Measurements from ENCODE around the gene GSTT2.
A peak's percentile ranks its signal among the peaks of the same experiment; 100 is the strongest.

GSTT2 gene

DNA sequence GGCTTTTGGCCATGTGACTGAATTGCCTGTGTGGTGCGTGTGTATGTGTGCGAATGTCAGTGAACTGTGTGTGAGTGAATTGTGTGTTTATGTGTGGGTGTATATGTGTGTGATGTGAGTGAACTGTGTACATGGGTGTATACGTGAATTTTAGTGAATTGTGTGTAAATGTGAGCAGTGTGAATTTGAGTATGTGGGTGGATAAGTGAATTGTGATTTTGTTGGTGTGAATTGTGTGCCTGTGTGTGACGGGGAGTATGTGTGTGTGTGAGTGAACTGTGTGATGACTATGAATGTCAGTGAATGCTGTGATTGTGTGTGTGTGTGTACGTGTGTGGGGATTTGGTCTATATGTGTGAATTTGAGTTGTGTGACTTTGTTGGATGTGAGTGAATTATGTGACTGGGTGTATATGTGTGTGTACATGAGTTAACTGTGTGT lies 9.7 kb upstream of the GSTT2 start (continued):
- TF ChIP-seq ZNF518A (tag by site-specific recombination; conservative IDR thresholded peaks at IDR 0.05; ENCODE audit: low read depth) (no peak), ZNF629 (tag by site-specific recombination; IDR thresholded peaks at IDR 0.05) (no peak), SCRT1 (tag by site-specific recombination; IDR thresholded peaks at IDR 0.05; ENCODE audit: borderline replicate concordance) (no peak), CTCF (tag by site-specific recombination; IDR thresholded peaks at IDR 0.05) (no peak), INSM2 (tag by site-specific recombination; IDR thresholded peaks at IDR 0.05) (no peak), ZNF302 (tag by site-specific recombination; IDR thresholded peaks at IDR 0.05; ENCODE audit: low read depth) (no peak), ZNF785 (tag by site-specific recombination; IDR thresholded peaks at IDR 0.05) (peak; percentile 11; the same call in 1 of the 2 replicates), KLF1 (tag by site-specific recombination; IDR thresholded peaks at IDR 0.05) (no peak), ZNF112 (tag by site-specific recombination; IDR thresholded peaks at IDR 0.05) (0 out of 2 replicates have a peak, but pooled peaks have one; percentile 5), PBX3 (CRISPR knock-in tag; IDR thresholded peaks at IDR 0.05) (no peak), ZNF18 (tag by site-specific recombination; IDR thresholded peaks at IDR 0.05) (peak; percentile 100)
- TF ChIP-seq, protein P1, sequence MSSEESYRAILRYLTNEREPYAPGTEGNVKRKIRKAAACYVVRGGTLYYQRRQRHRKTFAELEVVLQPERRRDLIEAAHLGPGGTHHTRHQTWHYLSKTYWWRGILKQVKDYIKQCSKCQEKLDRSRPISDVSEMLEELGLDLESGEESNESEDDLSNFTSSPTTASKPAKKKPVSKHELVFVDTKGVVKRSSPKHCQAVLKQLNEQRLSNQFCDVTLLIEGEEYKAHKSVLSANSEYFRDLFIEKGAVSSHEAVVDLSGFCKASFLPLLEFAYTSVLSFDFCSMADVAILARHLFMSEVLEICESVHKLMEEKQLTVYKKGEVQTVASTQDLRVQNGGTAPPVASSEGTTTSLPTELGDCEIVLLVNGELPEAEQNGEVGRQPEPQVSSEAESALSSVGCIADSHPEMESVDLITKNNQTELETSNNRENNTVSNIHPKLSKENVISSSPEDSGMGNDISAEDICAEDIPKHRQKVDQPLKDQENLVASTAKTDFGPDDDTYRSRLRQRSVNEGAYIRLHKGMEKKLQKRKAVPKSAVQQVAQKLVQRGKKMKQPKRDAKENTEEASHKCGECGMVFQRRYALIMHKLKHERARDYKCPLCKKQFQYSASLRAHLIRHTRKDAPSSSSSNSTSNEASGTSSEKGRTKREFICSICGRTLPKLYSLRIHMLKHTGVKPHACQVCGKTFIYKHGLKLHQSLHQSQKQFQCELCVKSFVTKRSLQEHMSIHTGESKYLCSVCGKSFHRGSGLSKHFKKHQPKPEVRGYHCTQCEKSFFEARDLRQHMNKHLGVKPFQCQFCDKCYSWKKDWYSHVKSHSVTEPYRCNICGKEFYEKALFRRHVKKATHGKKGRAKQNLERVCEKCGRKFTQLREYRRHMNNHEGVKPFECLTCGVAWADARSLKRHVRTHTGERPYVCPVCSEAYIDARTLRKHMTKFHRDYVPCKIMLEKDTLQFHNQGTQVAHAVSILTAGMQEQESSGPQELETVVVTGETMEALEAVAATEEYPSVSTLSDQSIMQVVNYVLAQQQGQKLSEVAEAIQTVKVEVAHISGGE (tag by site-specific recombination; conservative IDR thresholded peaks at IDR 0.05; ENCODE audit: low read depth): 0 out of 2 replicates have a peak, but pooled peaks have one; percentile 7
- TF ChIP-seq, protein P2, sequence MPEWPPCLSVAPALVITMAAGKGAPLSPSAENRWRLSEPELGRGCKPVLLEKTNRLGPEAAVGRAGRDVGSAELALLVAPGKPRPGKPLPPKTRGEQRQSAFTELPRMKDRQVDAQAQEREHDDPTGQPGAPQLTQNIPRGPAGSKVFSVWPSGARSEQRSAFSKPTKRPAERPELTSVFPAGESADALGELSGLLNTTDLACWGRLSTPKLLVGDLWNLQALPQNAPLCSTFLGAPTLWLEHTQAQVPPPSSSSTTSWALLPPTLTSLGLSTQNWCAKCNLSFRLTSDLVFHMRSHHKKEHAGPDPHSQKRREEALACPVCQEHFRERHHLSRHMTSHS (tag by site-specific recombination; IDR thresholded peaks at IDR 0.05): no peak

All from HEK293 (cell line).